ENCODE results near the gene GRXCR1.

DNA sequence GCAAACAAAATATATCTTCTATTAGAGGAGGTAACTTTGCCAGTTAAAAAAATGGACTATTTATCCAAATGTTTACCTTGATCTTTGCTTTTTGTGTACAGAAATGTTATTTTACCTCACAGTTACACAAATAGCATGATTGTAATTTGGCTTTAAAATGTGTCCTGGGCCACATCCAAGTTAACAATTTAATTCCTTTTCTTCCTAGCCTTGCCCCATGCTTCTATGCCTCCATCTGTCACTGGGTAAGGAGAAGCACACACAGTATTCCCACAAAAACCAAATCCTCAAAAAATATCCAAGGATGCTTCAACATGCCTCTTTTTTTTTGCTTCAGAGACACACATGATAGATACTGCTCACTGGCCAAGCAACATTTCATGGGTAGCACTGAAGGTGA is 30.9 kb downstream of the GRXCR1 start:
- TF ChIP-seq, protein P1, sequence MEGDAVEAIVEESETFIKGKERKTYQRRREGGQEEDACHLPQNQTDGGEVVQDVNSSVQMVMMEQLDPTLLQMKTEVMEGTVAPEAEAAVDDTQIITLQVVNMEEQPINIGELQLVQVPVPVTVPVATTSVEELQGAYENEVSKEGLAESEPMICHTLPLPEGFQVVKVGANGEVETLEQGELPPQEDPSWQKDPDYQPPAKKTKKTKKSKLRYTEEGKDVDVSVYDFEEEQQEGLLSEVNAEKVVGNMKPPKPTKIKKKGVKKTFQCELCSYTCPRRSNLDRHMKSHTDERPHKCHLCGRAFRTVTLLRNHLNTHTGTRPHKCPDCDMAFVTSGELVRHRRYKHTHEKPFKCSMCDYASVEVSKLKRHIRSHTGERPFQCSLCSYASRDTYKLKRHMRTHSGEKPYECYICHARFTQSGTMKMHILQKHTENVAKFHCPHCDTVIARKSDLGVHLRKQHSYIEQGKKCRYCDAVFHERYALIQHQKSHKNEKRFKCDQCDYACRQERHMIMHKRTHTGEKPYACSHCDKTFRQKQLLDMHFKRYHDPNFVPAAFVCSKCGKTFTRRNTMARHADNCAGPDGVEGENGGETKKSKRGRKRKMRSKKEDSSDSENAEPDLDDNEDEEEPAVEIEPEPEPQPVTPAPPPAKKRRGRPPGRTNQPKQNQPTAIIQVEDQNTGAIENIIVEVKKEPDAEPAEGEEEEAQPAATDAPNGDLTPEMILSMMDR (IDR thresholded peaks at IDR 0.05): no peak
- TF ChIP-seq POLR2A (IDR thresholded peaks at IDR 0.05): no peak
